ENCODE results near the gene CNPY4.
"Not testable (repeated sequence)": the region's sequence is repeated elsewhere in the genome, so short reads cannot be mapped to it uniquely, and the experiment has no call there.

CNPY4 gene

DNA sequence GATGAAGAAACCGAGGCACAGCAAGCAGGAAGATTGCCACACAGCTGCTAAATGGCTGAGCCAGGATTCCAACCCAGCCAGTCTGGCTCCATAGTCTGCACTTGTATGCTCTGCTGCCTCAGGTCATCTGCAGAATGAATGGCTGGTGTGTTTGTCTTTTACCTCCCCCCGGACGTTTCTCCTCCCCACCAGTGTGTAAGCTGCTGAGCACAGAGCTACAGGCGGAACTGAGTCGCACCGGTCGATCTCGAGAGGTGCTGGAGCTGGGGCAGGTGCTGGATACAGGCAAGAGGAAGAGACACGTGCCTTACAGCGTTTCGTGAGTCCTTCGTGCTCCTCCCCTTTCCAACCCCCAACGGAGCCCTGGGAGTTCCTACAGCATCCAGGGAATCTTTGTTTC is 2.6 kb downstream of the CNPY4 start:
- no peak for DNase-seq

DNA sequence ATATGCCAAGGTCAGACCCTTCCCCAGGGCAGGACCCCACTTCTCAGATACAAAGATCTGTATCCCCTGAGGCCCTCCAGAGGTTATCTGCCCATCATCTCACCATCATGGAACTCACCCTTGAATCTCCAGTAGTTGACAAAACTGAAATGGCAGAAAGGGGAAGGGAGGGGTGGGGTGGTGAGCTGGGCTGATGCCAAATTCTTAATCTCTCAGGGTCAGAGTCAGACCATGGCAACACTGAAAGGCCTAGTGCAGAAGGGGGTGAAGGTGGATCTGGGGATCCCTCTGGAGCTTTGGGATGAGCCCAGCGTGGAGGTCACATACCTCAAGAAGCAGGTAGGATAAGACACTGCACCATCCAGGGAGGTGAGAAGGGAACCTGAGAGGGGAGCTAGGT is 3.1 kb downstream of the CNPY4 start:
- DNase-seq: no peak

DNA sequence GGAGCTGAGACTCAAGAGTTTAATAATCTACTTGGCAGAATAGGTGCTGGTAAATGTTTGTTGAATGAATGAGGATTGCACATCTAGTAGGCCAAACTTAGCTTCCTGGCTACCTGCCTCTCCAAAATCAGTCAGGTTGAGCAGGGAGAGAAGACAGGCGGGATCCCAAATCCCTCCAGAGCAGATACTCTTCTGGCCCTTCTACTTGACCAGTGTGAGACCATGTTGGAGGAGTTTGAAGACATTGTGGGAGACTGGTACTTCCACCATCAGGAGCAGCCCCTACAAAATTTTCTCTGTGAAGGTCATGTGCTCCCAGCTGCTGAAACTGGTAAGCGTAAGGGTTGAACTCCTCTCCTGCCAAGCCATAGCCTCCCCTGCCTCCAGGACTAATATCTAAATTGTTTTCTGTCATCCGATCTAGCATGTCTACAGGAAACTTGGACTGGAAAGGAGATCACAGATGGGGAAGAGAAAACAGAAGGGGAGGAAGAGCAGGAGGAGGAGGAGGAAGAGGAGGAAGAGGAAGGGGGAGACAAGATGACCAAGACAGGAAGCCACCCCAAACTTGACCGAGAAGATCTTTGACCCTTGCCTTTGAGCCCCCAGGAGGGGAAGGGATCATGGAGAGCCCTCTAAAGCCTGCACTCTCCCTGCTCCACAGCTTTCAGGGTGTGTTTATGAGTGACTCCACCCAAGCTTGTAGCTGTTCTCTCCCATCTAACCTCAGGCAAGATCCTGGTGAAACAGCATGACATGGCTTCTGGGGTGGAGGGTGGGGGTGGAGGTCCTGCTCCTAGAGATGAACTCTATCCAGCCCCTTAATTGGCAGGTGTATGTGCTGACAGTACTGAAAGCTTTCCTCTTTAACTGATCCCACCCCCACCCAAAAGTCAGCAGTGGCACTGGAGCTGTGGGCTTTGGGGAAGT is 5.1 kb downstream of the CNPY4 start:
- DNase-seq: no peak

DNA sequence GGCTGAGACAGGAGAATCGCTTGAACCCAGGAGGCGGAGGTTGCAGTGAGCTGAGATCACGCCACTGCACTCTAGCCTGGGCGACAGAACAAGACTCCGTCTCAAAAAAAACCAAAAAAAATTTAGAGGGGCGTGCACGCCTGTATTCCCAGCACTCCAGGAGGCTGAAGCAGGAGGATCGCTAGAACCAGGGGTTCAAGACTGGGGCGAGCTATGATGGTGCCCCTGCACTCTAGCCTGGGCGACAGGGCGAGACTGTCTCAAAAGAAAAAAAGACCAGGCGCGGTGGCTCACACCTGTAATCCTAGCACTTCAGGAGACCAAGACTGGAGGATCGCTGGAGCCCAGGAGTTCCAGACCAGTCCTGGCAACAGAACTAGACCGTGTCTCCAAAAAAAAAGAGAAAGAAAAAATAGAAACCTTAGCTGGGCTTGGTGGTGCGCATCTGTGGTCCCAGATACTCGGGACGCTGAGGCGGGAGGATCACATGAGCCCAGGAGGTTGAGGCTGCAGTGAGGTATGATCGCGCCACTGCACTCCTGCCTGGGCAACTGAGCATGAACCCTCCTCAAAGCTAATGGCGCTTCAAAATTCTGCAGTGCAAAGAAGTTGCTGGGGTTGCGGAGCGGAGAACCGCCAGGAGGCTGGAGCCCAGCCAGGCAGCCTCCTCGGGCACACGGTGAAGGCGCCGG is 7.0 kb downstream of the CNPY4 start:
- DNase-seq: no peak

DNA sequence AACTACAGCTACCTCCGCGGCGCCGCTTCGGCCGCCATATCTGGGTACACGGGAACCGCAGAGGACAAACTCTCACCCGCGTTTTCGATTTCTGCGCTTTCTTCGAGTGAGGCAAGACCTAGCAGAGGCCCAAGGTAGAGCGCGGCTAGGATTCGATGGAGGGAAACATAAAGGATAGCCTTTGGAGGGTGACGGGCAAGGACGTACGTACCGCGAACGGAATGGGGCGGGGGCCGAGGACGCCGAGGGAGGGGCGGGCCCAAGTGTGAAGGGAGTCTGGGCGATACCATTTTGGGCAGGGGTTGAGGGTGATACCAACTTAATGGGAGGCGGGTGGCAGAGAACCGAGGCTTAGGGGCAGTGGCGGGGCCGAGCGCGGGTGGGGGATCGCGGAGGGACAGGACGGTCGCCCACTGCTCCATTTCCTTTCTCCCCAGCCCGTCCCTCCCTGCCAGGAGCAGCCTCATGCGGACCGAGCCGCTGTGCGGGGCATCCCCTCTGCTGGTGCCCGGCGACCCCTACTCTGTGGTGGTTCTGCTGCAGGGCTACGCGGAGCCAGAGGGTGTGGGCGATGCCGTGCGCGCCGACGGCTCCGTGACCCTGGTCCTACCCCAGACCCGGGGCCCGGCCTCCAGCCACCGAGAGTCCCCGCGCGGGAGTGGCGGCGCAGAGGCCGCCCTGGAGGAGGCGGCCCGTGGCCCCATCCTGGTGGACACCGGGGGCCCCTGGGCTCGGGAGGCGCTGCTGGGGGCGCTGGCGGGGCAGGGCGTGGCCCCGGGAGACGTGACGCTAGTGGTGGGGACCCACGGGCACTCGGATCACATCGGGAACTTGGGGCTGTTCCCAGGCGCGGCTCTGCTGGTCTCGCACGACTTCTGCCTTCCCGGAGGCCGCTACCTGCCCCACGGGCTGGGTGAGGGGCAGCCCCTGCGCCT is 7.8 kb downstream of the CNPY4 start, which contains the start of gene MBLAC1:
TSS of gene MBLAC1 (plus strand) at position 37 of the 935 bp plus-strand sequence. CDS start at position 466, 429 bp downstream.
- DNase-seq: peak; percentile 85

DNA sequence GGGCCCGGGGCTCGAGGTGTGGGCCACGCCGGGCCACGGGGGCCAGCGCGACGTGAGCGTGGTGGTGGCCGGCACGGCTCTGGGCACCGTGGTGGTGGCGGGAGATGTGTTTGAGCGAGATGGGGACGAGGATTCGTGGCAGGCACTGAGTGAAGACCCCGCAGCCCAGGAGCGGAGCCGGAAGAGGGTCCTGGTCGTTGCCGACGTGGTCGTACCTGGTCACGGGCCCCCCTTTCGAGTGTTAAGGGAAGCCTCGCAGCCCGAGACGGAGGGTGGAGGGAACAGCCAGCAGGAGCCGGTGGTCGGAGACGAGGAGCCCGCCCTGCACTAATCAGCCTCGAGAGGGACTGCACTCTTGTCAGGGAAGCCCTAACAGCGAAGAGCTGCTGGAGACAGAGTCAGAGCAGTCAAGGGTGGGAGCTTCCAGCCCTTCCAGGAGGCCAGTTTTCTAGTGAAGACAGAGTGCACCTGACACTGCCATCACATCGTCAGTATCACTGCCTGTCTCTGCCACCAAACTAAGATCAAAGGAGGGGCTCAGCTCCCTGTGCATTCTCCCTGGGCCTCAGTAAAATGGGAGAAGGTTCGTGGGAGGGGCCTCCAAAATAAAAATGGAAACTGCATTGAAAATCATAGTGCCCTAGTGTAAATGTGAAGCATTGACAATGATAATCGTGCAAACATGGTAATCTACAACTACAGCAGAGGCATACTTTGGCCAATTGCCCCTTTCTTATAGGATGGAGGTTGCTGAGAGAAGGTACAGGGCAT is 8.6 kb downstream of the CNPY4 start:
- DNase-seq: no peak

DNA sequence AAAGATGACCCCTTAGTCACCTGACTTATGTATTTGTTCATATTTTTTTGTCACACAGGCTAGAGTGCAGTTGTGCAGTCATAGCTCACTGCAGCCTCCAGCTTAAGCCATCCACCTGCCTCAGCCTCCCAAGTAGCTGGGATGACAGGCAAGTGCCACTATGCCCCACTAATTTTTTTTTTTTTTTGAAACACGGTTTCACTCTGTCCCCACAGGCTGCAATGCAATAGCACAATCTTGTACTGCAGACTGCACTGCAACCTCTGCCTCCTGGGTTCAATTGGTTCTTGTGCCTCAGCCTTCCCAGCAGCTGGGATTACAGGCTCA is 9.2 kb downstream of the CNPY4 start:
- DNase-seq: no peak

DNA sequence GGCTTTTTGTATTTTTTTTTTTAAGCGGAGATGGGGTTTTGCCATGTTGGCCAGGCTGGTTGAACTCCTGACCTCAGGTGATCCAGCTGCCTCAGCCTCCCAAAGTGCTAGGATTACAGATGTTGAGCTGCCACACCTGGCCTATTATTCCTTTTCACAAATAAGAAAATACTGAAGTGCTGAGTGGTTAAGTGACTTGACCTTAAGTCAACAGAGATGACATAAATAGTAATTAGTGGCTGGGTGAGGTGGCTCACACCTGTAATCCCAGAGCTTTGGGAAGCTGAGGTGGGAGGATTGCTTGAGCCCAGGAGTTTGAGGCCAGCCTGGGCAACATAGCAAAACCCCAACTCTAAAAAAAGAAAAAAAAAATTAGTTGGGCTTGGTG is 10.8 kb downstream of the CNPY4 start:
- DNase-seq: not testable (repeated sequence)

DNA sequence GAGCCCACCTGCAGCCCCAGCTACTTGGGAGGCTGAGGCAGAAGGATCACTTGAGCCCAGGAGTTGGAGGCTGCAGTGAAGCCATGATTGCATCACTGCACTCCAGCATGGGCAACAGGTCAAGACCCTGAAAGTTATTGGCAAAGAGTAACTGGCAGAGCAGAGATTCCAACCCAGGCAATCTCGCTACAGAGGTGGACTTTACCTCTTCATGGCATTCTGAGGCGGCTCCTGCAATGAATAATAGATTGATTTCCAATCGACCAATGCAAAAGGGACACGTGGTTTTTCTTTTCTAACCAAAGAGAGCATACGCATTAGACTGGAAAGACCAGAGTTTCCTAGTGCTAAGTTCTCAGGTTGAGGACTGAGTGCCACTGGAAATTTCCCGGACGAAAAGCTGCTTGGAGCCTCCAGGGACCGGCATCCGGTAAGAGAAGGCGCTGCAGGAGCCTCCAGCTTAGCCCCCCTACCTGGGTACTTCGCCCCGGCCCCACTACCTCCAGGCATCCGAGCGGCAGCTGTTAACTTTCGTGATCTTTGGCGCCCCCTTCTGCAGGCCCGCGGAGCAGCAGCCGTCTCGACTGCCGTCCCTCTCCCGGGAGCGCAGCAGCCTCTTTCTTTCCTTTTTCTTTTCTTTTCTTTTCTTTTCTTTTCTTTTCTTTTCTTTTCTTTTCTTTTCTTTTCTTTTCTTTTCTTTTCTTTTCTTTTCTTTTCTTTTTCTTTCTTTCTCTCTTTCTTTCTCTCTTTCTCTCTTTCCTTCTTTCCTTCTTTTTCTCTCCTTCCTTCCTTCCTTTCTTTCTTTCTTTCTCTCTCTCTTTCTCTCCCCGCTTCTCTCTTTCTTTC is 11.4 kb downstream of the CNPY4 start:
- DNase-seq: peak; percentile 79

DNA sequence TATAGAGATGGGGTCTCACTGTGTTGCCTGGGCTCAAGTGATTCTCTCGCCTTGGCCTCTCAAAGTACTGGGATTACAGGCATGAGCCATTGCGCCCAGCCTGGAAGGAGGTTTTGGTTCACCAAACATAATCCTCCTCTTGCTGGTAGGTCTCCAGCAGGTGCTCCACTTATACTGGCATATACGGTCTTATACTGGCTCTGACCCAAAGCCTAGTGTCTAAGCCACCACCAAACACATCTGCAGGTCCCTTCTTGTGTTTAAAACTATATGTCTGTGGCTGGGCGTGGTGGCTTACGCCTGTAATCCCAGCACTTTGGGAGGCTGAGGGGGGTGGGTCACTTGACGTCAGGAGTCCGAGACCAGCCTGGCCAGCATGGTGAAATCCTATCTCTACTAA is 12.7 kb downstream of the CNPY4 start:
- no peak for DNase-seq

DNA sequence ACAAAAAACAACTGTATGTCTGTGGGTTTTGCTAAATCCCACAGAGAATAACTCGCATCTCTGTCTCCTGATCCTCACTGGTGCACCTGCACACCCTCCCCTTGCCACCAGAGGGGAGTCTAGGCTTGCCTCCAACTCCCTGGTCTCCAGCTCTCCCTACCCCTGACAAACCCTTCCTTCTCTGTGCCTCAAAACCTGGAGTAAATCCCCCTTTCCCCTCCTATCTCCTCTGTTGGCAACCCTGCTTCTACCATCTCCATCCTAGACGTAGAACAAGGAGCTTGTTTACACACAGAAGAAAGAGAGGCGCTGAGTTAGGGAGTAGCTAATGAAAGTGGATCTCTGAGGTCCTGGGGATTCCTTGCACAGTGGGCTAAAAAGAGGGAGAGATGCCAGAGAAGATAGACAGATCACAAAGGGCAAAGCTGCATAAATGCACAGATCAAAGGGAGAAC is 13.3 kb downstream of the CNPY4 start:
- peak; percentile 67 for DNase-seq

DNA sequence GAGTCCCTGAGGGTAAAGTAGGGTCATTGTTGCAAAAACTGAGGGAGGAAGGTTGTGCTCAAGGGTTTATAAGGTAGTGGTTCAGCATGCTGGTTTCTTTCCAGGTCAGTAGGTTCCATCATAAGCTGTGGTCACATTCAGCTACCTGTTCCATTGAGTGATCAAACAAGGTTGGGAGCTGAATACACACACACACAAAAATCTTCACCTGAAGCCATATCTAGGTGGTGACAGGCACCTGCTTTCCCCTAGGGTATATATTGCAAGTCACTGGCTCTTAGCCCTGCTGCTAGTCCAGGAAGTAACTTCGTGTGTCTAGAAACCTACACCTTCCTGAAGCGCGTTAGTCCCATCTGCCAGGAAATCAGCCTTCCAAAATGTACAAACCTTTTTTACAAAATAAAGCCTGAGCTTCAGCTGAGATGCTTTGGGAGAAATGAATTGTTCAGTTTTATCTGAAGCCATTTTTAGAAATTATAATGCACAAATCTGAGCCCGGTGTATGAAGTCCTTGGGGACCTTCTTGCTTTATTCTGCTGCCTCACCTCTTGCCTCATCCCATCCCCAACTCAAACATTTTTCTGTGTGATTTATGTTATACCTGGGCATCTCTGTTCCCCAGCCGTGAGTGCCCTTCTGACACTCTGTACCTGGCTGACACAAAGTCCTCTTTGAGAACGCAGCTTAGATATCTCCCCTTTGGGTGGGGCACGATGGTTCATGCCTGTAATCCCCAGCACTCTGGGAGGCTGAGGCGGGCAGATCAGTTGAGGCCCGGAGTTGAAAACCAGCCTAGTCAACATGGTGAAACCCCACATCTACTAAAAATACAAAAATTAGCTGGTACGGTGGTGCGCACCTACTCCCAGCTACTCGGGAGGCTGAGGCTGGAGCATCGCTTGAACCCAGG is 18.7 kb downstream of the CNPY4 start:
- no peak for DNase-seq

DNA sequence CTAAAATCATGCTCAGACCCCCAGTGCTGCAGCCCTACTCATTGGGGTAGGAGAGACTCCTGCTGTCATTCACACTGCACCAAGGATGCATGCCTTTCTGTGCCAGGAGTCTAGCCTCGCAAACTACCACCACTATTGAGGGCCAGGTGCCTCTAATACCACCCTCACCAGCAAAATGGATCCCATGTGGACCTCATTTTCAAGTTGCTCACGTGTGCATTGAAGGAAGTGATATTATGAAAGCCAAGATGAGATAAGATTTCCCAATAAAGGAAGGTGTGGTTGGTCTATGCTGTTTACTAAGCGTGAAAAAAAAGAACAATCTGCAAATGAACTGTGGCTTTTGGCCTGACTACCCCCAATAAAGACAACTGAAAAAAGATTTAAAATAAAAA is 22.1 kb downstream of the CNPY4 start:
- DNase-seq: no peak

DNA sequence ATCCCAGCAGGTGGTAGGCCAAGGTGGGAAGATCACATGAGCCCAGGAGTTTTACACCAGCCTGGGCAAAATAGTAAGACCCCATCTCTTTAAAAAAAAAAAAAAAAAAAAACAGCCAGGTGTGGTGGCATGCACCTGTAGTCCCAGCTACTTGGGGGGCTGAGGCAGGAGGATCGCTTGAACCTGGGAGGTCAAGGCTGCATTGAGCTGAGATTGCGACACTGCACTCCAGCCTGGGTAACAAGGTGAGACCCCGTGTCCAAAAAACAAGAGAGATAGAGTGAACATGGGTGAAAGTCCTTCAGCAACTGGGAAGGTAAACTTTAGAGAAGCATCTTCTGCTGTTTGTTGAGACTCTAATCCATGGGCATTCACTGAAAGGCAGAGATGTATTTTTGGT is 23.0 kb downstream of the CNPY4 start:
- no peak for DNase-seq

DNA sequence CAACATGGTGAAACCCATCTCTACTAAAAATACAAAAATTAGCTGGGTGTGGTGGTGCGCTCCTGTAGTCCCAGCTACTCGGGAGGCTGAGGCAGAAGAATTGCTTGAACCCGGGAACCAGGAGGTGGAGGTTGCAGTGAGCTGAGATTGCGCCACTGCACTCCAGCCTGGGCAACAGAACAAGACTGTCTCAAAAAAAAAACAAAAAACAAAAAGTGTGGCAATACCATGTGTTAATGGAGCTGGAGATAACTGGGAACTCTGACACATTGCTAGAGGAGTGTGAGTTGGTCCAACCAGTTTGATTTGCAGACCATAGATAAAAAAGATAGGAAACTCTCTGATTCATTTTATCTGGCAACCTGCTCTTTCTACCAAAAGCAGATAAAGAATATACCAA is 26.9 kb downstream of the CNPY4 start:
- not testable (repeated sequence) for DNase-seq

DNA sequence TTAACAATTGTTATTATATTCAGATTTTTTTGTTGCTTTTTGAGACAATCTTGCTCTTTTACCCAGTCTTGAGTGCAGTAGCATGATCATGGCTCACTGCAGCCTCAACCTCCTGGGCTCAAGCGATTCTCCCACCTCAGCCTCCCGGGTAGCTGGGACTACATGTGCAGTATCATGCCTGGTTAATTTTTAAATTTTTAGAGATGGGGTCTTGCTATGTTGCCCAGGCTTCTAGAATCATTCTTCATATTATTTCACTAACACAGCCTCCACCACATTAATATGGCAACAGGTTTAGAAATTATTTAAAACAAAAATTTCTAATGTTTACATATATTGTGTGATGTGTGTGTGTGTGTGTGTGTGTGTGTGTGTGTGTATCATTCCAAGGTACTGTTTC is 27.8 kb downstream of the CNPY4 start:
- no peak for DNase-seq

DNA sequence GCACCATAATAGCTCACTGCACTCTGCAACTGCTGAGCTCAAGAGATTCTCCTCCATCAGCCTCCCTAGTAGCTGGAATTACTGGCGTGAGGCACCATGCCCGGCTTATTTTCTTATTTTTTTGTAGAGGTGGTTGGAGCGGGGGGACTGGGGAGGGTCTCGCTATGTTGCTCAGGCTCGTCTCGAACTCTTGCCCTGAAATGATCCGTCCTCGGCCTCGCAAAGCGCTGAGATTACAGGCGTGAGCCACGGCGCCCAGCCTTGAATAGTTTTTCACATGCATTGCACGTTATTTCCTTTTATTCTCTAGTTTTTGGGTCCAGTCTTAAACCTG is 28.8 kb downstream of the CNPY4 start:
- no peak for DNase-seq

DNA sequence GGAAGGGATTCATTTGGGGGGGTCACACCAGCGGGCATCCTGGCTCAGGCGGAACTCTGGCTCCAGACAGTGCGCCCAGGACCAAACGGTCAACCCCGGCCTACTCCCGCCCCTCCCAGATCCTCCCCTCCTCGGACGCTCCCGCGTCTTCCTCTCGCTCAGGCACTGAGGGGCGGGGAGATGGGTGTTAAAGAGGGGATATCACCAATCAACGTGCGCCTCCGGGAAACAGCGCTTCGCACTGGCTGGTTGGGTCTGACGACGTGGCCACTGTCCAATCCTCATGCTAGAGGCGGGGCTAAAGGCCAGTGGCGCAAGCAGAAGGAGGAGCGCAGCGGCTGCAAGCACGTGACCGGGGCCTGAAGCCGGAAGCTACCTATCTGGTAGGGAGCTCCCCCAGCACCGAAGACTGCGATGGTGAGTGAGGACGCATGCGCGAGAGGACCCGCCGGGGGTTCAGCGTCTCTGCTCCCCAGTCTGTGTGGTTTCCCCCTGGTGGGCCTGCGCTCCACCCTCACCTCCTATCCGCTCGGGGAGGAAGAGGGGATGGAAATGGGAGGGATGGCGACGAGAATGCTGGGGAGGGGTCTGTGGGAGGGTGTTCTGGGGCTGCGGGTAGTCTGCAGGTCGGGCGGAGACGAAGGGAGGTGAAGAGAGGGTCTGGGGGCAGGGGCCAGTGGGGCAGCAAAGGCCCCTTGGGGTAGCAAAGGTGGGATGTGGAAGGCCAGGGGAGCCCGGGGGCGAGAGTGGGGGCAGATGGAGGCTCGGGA is 29.3 kb downstream of the CNPY4 start, which contains the start of gene LAMTOR4:
TSS of gene LAMTOR4 (plus strand) at position 360 of the 770 bp plus-strand sequence. CDS start at position 415, 55 bp downstream.
- peak; percentile 100 for DNase-seq

DNA sequence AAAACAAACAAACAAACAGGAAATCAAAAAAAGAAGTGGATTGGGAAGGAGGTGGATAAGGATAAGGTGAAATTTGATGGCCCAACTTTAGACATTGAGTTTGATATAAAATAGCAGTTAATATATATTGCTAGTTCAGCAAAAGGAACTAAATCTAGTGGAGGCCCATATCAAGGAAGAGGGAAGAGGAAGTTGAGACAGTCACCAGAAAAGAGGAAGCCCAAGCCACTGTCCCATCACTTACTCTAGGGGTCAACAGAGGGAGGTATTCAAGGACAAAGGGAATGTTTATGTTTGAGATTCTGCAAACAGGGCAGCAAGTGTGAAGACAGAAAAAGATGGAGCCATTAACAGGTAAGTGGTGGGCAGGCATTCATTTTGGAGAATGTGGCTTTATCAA is 33.0 kb downstream of the CNPY4 start:
- no peak for DNase-seq
